ENCODE data around the gene IGF1R. TPM values are rescaled to one million over a fixed set of nuclear protein-coding genes. Genes with fewer than 3 reads are reported as not detected.

The IGF1R gene
- total and polyA plus RNA-seq, 2 donors (not counting 3 experiments of a cell fraction or from before 2014, with no cell fraction given), result 16.1 to 59.1 TPM

- intact Hi-C loops (cut with micrococcal nuclease), result no loop called here
- dilution Hi-C loops (cut with MboI; ENCODE audit: extremely low pct_ligation_motif_present, low sequenced_read_pairs), result no loop called here
- TF ChIP-seq MAX (IDR thresholded peaks at IDR 0.05; ENCODE audit: insufficient read depth, insufficient read length) (no peak), EZH2 (IDR thresholded peaks at IDR 0.05; ENCODE audit: borderline replicate concordance, low read depth, low read length, severe bottlenecking) (no peak), GATA2 (IDR thresholded peaks at IDR 0.05; ENCODE audit: insufficient read depth, insufficient read length, low read depth, low read length) (no peak), MYC (IDR thresholded peaks at IDR 0.05; ENCODE audit: low read depth, low read length) (no peak), POLR2AphosphoS5 (IDR thresholded peaks at IDR 0.05; ENCODE audit: insufficient read depth, low read depth, low read length) (no peak), FOS (IDR thresholded peaks at IDR 0.05; ENCODE audit: borderline replicate concordance, insufficient read depth, low read length) (no peak), JUN (IDR thresholded peaks at IDR 0.05; ENCODE audit: borderline replicate concordance, insufficient read depth, insufficient read length, low read depth) (no peak)
- ChIA-PET CTCF (interaction anchor here (1.0 to 3.2 kb wide), 2 partner anchors 11 to 13 kb away, joined by 3 to 11 read pairs; no protein-coding TSS in a partner anchor), POLR2A (no interaction called here)
- Histone ChIP-seq H3K9me3 (replicated peaks; ENCODE audit: control insufficient read depth, insufficient read depth, low read length) (no peaks in the 10 kb centered on the region), H3K4me2 (ENCODE audit: insufficient read depth, low read length) (no peak overlapping the region), H3K36me3 (ENCODE audit: control insufficient read depth in 2 of 2, extremely low read depth in 1 of 2, insufficient read depth in 2 of 2, low read length in 2 of 2) (no peaks in the 10 kb centered on the region), H3K9ac (replicated peaks; ENCODE audit: extremely low read depth, insufficient read depth, low read length) (no peak overlapping the region), H3K4me1 (ENCODE audit: control insufficient read depth, extremely low read depth, insufficient read depth, low read length) (no peaks in the 10 kb centered on the region), H3K27me3 (ENCODE audit: control insufficient read depth in 2 of 2, insufficient read depth in 2 of 2, low read length in 2 of 2) (no peaks in the 10 kb centered on the region), H3K27ac (ENCODE audit: insufficient read depth, low read depth, low read length) (no peak overlapping the region), H4K20me1 (replicated peaks; ENCODE audit: control insufficient read depth, extremely low read depth, insufficient read depth, low read length) (peaks cover 2% of the 10 kb centered on the region), H3K9me1 (replicated peaks; ENCODE audit: control insufficient read depth, extremely low read depth, insufficient read depth, low read length) (no peaks in the 10 kb centered on the region), H3K4me3 (replicated peaks in 1 of 3; ENCODE audit: insufficient read depth in 1 of 3, low read depth in 1 of 3, low read length in 3 of 3) (no peak overlapping the region), H3K79me2 (ENCODE audit: control insufficient read depth, insufficient read depth, low read length) (peaks cover 21% of the 10 kb centered on the region), H2AFZ (ENCODE audit: low read depth, low read length) (no peak overlapping the region)
- BruUV-seq (replicated peaks), result no TSS peak
- DNase-seq (ENCODE audit: low read depth, low spot score), result no peak
- FAIRE-seq, result no peak
These were observed 117.3 kb downstream of the IGF1R start for GRCh38 chr15:98765610-98766009.

DNA sequence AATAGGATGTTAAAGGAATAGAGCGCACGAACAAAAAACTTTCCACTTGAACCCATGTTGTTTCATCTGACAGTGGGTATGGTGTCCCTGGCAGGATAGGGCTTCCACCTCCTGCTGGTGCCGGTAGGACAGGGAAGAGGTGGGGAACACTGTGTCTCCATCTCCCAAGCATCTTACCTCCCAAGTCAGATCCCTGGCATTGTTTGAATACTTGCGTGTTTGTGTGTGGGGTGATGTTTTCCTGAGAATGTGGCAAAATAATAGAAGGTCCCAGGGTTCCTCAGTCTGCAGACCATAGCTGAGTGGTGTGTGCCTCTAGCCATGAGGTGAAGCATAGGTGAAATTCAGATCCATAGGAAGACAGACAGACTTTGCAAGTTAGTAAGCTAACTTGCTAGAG lies 119.4 kb downstream of the IGF1R start:
- Histone ChIP-seq H3K9me3 (replicated peaks; ENCODE audit: control insufficient read depth, insufficient read depth, low read length) (no peaks in the 10 kb centered on the region), H3K4me2 (ENCODE audit: insufficient read depth, low read length) (no peak overlapping the region), H3K79me2 (ENCODE audit: control insufficient read depth, insufficient read depth, low read length) (peaks cover 11% of the 10 kb centered on the region), H3K4me1 (ENCODE audit: control insufficient read depth, extremely low read depth, insufficient read depth, low read length) (no peaks in the 10 kb centered on the region), H3K27ac (ENCODE audit: insufficient read depth, low read depth, low read length) (no peak overlapping the region), H2AFZ (ENCODE audit: low read depth, low read length) (no peak overlapping the region), H3K36me3 (ENCODE audit: control insufficient read depth in 2 of 2, extremely low read depth in 1 of 2, insufficient read depth in 2 of 2, low read length in 2 of 2) (no peaks in the 10 kb centered on the region), H4K20me1 (replicated peaks; ENCODE audit: control insufficient read depth, extremely low read depth, insufficient read depth, low read length) (peaks cover 2% of the 10 kb centered on the region), H3K9ac (replicated peaks; ENCODE audit: extremely low read depth, insufficient read depth, low read length) (no peak overlapping the region), H3K4me3 (replicated peaks in 1 of 3; ENCODE audit: insufficient read depth in 1 of 3, low read depth in 1 of 3, low read length in 3 of 3) (no peak overlapping the region), H3K9me1 (replicated peaks; ENCODE audit: control insufficient read depth, extremely low read depth, insufficient read depth, low read length) (no peaks in the 10 kb centered on the region), H3K27me3 (ENCODE audit: control insufficient read depth in 2 of 2, insufficient read depth in 2 of 2, low read length in 2 of 2) (no peaks in the 10 kb centered on the region)
- no peak for DNase-seq (ENCODE audit: low read depth, low spot score)
- CTCF ChIA-PET, result interaction anchor here (1.0 kb wide), 1 partner anchor 309 kb away, joined by 3 read pairs; no protein-coding TSS in a partner anchor
- intact Hi-C loops (cut with micrococcal nuclease) (no loop called here), dilution Hi-C loops (cut with MboI; ENCODE audit: extremely low pct_ligation_motif_present, low sequenced_read_pairs) (no loop called here)
- TF ChIP-seq EZH2 (IDR thresholded peaks at IDR 0.05; ENCODE audit: borderline replicate concordance, low read depth, low read length, severe bottlenecking) (no peak), POLR2AphosphoS5 (IDR thresholded peaks at IDR 0.05; ENCODE audit: insufficient read depth, low read depth, low read length) (no peak), POLR2A (IDR thresholded peaks at IDR 0.05; ENCODE audit: low read depth, low read length) (no peak), MYC (IDR thresholded peaks at IDR 0.05; ENCODE audit: low read depth, low read length) (no peak), MAX (IDR thresholded peaks at IDR 0.05; ENCODE audit: insufficient read depth, insufficient read length) (no peak), CTCF (IDR thresholded peaks at IDR 0.05; ENCODE audit: extremely low read depth in 1 of 2, insufficient read depth in 1 of 2, low read depth in 1 of 2, low read length in 2 of 2) (no peak), GATA2 (IDR thresholded peaks at IDR 0.05; ENCODE audit: insufficient read depth, insufficient read length, low read depth, low read length) (no peak), JUN (IDR thresholded peaks at IDR 0.05; ENCODE audit: borderline replicate concordance, insufficient read depth, insufficient read length, low read depth) (no peak), FOS (IDR thresholded peaks at IDR 0.05; ENCODE audit: borderline replicate concordance, insufficient read depth, low read length) (no peak)
- FAIRE-seq, result no peak
- POLR2A ChIA-PET, result no interaction called here
- no TSS peak for BruUV-seq (replicated peaks)
